MG63 (cell line): ENCODE data around the gene MUSK. TPM values are rescaled to one million over a fixed set of nuclear protein-coding genes. Genes with fewer than 3 reads are reported as not detected.
"Not testable (repeated sequence)": the region's sequence is repeated elsewhere in the genome, so short reads cannot be mapped to it uniquely, and the experiment has no call there.

Experiments used
- DNase-seq: peaks from one replicate; pipeline ENCODE4 v3.0.0-alpha.2; 2020
- H3K27me3 ChIP-seq: fragments of 250-450 bp; sonication (Bioruptor Pico); 2 replicates; pipeline ENCODE4 v1.5.1; 2020; ENCODE audit warnings: mild to moderate bottlenecking, moderate library complexity
- H3K36me3 ChIP-seq: fragments of 250-450 bp; sonication (Bioruptor Pico); 2 replicates; pipeline ENCODE4 v1.5.1; 2020; ENCODE audit warnings: mild to moderate bottlenecking, moderate library complexity
- H3K4me3 ChIP-seq: fragments of 250-450 bp; sonication (Bioruptor Pico); 2 replicates; pipeline ENCODE4 v1.5.1; 2020; ENCODE audit warnings: mild to moderate bottlenecking, moderate library complexity
- H3K9me3 ChIP-seq: fragments of 250-450 bp; sonication (Bioruptor Pico); 2 replicates; pipeline ENCODE4 v1.5.1; 2020; ENCODE audit warnings: mild to moderate bottlenecking, moderate library complexity
- total RNA-seq: library from RNA; depleted of rRNA; stranded (reverse); fragments of >200 nt; shearing (Covaris generic); gene quantifications from 2 replicates; pipeline ENCODE4 v1.2.3, GENCODE V29; 2014; ENCODE audit warnings: low replicate concordance

MUSK gene
- total RNA-seq, 1 experiment from 2014 or later, result 1.9 TPM

DNA sequence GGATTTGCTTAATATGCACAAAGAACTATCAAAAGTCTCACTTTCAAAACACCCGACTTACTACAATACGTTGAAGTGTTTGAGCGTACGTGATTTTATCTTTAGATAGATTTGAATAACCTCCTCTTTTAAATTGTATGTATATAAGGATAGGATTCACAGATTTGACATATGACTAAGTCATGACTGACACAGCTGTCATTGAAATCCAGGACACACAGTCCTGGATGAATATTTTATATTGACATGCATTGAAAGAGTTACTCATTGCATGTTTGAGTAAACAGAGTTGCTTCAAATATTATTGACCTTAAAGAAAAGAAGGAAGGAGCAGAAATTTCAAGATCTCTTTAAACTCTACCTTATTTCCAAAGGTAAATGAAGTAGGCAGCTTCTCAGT lies 3.3 kb downstream of the MUSK start:
- H3K9me3 ChIP-seq, result no peaks in the 10 kb centered on the region
- DNase-seq, result no peak
- no peaks in the 10 kb centered on the region for H3K27me3 ChIP-seq
- no peaks in the 10 kb centered on the region; the same call in 1 of the 2 replicates for H3K36me3 ChIP-seq
- H3K4me3 ChIP-seq, result no peak overlapping the region

DNA sequence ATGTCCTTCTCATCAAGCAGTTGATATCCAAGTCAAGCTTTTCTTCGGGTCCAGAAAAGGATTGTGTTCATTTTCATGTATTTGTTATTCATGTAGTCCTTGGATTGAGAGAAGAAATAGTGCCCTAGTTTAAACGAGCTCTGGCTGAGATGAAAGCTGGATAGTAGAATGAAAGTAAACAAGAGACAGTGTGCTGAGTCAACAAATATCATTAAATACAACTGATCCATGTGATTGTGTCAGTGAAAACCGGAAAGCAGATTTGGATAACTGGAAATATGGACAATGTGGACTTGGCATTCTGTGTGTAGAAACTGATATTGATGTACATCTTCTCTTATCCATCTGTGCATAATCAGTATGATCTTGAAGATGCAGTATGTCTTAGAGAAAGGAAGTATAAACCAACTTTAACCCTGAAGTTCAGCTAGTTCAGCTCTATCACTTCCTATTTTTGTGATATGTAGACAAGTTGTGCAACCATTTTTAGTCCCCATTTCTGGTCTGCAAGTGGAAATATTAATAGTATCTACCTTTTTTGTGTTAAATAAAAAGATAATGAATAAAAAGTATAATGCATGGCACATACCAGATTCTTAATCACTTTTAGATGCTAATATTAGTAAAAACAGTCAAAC lies 4.4 kb downstream of the MUSK start:
- DNase-seq, result no peak
- H3K9me3 ChIP-seq, result no peaks in the 10 kb centered on the region
- H3K4me3 ChIP-seq, result no peak overlapping the region
- no peaks in the 10 kb centered on the region; the same call in 1 of the 2 replicates for H3K36me3 ChIP-seq
- H3K27me3 ChIP-seq, result no peaks in the 10 kb centered on the region

DNA sequence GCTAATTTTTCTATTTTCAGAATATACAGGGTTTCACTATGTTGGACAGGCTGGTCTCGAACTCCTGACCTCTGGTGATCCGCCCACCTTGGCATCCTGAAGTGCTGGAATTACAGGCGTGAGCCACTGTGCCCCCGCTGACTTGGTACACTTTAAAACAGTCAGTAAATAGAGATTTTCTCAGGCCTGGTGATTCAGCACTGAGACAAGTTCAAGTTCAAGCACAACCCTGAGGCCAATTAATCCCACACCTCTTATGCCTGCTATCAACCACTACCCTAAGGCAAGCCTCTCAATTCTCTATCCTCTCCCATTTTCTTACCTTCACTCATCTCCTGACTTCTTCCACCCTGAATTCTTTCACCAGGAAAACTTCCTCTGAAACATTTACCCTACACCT lies 18.9 kb downstream of the MUSK start:
- no peaks in the 10 kb centered on the region for H3K27me3 ChIP-seq
- H3K4me3 ChIP-seq, result no peak overlapping the region

DNA sequence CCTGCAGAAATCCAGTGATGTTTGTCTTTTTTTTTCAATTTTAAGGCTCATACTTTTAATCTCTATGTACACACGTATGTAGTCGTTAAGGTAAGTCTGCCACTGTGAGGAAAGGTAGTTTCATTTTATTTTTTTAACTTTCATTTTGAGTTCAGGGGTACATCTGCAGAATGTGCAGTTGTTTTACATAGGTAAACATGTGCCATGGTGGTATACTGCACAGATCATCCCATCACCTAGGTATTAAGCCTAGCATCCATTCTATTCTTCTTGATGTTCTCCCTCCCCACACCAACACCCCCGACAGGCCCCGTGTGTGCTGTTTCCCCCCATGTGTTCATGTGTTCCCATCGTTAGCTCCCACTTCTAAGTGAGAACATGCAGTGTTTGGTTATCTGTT lies 19.7 kb downstream of the MUSK start:
- H3K36me3 ChIP-seq, result peaks cover 34% of the 10 kb centered on the region
- DNase-seq, result no peak
- H3K9me3 ChIP-seq, result peaks cover 6% of the 10 kb centered on the region; the same call in 1 of the 2 replicates
- no peak overlapping the region for H3K4me3 ChIP-seq
- H3K27me3 ChIP-seq, result no peaks in the 10 kb centered on the region

More for the DNA sequence above, 18.9 kb downstream of the MUSK start:
- Histone ChIP-seq H3K36me3 (peaks cover 26% of the 10 kb centered on the region), H3K9me3 (peaks cover 3% of the 10 kb centered on the region; the same call in 1 of the 2 replicates)
- DNase-seq, result no peak

DNA sequence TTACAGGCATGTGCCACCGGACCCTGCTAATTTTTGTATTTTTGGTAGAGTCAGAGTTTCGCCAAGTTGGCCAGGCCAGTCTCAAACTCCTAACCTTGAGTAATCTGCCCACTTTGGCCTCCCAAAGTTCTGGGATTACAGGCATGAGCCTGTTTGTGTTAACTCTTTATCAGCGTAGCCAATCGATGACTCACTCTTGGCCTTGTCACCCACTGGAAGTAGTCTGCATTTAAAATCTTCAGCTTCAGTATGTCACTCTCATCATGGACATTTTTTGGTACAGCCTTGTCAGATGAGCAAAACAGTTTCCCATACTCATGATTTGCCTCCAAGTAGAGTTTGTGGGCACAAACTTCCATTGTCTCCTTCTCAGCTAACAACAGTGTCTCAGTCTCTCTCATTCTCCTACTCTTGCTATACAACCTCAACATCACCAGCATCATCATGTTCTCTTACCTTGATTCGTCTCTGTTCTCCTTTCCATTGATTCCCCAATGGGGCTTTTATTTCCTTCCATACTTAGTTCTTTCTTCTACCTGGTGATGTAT lies 22.5 kb downstream of the MUSK start:
- peak; percentile 55 for DNase-seq
- Histone ChIP-seq H3K36me3 (peaks cover 40% of the 10 kb centered on the region), H3K4me3 (no peak overlapping the region), H3K27me3 (no peaks in the 10 kb centered on the region), H3K9me3 (peaks cover 5% of the 10 kb centered on the region; the same call in 1 of the 2 replicates)

DNA sequence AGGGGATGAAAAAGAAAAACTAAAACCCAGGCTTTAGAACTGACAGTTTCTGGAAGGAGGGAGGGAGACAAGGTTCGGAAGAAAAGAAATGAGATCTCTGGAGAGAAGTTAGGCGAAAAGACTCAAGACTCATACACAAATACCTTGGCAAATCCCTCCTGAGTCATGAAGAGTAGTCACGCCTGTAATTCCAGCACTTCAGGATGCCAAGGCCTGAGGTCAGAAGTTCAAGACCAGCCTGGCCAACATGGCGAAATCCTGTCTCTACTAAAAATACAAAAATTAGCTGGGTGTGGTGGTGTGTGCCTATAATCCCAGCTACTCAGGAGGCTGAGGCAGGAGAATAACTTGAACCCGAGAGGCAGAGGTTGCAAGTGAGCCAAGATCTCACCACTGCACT lies 27.3 kb downstream of the MUSK start:
- H3K9me3 ChIP-seq, H3K27me3 ChIP-seq, H3K4me3 ChIP-seq: not testable (repeated sequence)
- peak; percentile 83 for DNase-seq
- H3K36me3 ChIP-seq, result peaks cover 38% of the 10 kb centered on the region

DNA sequence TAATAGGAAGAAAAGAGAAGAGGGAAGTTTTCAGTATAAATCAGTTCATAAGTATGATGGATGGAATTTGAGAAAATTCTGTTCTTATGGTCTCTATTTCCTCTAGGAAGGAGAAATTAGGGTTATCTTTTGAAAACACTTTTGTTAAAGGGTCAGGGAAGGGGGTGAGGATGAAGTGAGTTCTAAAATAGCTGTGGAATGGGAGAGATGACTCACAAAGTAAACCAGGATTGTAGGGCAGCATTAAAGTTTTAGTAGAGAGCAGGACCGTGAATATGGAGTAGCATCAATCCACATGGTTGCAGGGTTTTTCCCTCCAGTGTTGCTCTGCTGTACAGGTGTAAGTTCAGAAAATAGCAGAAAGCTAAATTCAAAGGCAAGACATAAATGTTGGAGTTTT lies 32.4 kb downstream of the MUSK start:
- H3K4me3 ChIP-seq, result no peak overlapping the region
- no peak for DNase-seq
- peaks cover 35% of the 10 kb centered on the region for H3K36me3 ChIP-seq
- H3K9me3 ChIP-seq, result peaks cover 8% of the 10 kb centered on the region
- H3K27me3 ChIP-seq, result no peaks in the 10 kb centered on the region

DNA sequence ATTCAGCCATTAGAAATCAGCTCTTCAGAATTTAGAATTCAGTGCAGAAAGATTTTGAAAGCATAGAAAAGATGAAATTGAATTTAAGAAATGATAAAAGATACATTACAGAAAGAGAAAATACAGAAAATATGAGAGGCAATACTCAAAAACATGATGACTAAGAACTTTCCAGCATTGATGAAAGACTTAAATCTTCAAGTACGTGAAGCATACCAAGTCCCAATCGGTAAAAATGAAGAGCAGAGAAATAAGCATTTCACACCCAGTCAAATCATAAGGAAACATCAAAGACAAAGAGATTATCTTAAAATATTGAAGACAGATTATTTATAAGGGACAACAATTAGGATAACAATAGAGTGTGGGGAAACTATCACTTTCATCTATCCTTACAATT lies 35.1 kb downstream of the MUSK start:
- Histone ChIP-seq H3K4me3 (no peak overlapping the region), H3K36me3 (peaks cover 26% of the 10 kb centered on the region), H3K9me3 (peaks cover 8% of the 10 kb centered on the region), H3K27me3 (no peaks in the 10 kb centered on the region)
- no peak for DNase-seq

DNA sequence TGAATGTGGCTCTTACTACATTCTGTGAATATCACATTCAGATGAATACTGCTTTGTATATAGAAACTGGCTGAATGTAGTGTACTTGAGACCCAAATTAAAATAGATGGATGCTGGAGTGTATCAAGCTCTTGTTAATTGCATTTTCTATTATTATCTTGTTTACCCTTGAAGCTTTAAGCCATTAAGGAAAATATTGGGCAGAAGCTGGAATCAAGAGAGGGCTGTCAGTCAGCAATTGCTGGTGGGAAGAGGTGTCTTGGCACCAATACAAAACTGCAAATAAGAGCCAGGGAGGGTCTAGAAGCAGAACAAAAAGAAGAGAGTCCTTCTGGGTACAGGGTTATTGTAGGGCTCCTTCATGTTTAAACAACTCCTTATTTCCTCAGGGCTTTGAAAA lies 38.8 kb downstream of the MUSK start:
- peaks cover 24% of the 10 kb centered on the region for H3K36me3 ChIP-seq
- H3K27me3 ChIP-seq, result no peaks in the 10 kb centered on the region
- H3K4me3 ChIP-seq, result no peak overlapping the region
- peaks cover 8% of the 10 kb centered on the region for H3K9me3 ChIP-seq
- DNase-seq, result no peak

DNA sequence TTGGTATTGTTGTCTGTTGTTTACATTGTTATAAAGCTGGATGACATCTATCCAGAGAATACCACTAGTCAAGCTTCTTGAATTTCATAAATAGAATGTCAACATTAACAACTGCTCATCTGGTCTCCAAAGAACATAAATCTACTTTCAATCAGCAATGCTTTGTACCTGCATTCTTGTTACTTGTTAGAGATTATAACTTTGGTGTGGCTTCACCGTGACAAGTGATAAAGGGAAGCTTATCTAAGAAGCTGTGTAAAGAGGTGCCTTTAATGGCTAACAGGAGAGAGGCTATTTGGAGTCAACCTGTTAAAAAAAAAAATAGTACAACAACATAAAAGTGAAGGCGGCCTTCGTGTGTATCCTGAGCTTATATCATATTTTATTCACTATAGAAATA lies 41.8 kb downstream of the MUSK start:
- H3K9me3 ChIP-seq, result no peaks in the 10 kb centered on the region; the same call in 1 of the 2 replicates
- DNase-seq, result no peak
- H3K36me3 ChIP-seq, result peaks cover 10% of the 10 kb centered on the region; the same call in 1 of the 2 replicates
- no peaks in the 10 kb centered on the region for H3K27me3 ChIP-seq
- H3K4me3 ChIP-seq, result no peak overlapping the region

DNA sequence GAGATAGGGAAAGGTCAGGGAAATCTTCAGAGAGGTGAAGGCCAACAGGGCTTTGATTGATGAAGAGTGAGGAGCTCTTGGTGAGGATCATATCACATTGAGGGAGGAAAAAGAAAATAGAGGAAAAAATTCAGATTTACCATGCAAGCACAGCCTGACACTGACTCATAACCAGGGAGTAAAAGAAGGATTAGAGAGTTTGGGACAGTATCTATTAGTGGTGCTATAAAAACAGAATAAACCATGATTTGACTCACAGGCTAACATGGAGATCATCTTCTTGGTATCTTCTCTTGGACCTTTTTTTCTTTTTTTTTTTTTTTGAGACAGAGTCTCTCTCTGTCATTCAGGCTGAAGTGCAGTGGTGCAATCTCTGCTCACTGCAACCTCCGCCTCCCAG lies 44.4 kb downstream of the MUSK start:
- no peak overlapping the region for H3K4me3 ChIP-seq
- H3K27me3 ChIP-seq, result no peaks in the 10 kb centered on the region
- H3K36me3 ChIP-seq, result peaks cover 15% of the 10 kb centered on the region
- H3K9me3 ChIP-seq, result peaks cover 1% of the 10 kb centered on the region
- peak; percentile 49 for DNase-seq

DNA sequence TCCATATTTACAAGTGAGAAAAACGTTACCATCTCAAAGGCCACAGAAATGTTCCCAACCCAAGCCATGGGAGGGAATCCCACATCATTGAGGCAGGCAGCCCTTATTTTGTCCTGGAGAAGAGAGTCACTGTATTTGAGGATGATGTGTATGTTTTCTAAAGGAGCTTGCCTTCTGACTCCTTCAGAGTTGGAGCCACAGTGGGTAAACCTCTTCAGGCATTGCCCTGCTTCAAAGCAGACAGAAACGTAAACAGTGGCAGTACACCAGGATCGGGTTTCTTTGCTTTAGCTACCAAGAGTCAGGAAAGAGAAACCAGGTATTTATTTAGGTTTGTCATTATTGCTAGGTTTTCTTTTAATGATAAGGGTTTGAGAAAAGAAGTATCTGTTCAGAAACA lies 45.7 kb downstream of the MUSK start:
- Histone ChIP-seq H3K27me3 (no peaks in the 10 kb centered on the region), H3K4me3 (no peak overlapping the region), H3K36me3 (peaks cover 20% of the 10 kb centered on the region), H3K9me3 (peaks cover 15% of the 10 kb centered on the region)
- DNase-seq, result peak; percentile 19

DNA sequence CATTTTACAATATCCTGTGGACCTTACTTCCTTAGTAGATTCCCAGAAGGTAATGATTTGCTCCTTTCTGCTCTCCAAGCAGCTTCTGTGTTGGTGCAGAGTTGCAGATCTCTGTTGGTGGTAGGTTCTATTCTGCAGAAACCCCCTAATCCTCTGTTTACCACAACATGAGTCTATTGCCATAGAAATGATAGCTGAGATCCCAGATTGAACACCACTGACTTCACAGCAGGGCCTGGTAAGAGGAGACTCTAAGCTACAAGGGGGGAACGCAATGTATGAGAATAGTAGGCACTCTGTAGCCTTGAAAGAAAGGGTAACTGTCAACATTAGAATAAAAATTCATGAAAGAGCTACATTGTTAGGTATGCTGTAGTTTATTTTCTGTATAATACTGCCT lies 59.5 kb downstream of the MUSK start:
- DNase-seq, result no peak
- no peak overlapping the region for H3K4me3 ChIP-seq
- peaks cover 12% of the 10 kb centered on the region for H3K36me3 ChIP-seq
- no peaks in the 10 kb centered on the region for H3K27me3 ChIP-seq
- H3K9me3 ChIP-seq, result peaks cover 5% of the 10 kb centered on the region

DNA sequence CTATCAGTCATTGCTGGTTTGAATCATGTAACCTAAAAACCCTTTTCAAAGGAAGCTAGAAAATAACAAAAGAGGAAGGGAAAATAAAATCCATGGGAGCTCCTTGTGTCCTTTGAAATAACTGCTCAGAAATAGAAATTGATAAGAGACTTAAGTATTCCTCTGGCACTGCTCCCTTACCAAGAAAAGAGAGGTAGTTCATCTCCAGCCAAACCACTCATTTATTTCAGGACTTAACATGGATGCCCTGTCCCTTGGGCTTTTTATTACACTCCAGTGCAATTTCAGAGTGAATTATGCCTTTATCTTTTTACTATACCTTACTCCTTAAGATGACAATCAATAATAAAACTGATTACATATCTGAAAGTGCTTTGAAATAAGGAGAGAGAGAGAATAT lies 61.0 kb downstream of the MUSK start:
- DNase-seq, result no peak
- Histone ChIP-seq H3K9me3 (peaks cover 5% of the 10 kb centered on the region), H3K27me3 (no peaks in the 10 kb centered on the region), H3K36me3 (peaks cover 12% of the 10 kb centered on the region), H3K4me3 (no peak overlapping the region)

DNA sequence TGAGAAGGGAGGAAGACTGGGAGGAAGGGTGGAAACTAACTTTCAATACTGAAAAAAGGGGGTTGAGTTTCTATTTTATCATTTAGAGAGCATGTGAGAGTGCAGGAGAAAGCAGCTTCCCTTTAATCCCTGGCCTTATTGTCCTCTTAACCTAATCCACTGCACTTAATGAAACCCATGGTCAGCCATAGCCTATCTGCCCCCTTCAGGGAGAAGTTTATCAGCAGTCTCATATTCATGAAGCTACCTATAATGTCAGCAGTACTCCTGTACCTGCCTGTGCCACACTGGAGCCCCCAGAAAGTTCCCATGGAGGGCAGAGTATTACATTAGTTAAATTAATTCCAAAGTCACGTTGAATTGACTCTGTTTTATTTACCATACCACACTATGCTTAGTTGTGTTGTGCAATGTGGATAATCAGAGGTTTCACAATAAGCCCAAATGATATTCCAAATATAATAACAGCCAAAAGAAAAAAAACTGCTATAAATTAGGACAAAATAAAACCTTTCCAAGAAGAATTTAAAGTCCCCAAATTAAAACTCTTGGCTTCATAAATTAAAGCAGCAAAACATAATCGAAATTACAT lies 62.9 kb downstream of the MUSK start:
- peaks cover 19% of the 10 kb centered on the region for H3K36me3 ChIP-seq
- no peak overlapping the region for H3K4me3 ChIP-seq
- H3K9me3 ChIP-seq, result peaks cover 16% of the 10 kb centered on the region
- DNase-seq, result no peak
- no peaks in the 10 kb centered on the region for H3K27me3 ChIP-seq

DNA sequence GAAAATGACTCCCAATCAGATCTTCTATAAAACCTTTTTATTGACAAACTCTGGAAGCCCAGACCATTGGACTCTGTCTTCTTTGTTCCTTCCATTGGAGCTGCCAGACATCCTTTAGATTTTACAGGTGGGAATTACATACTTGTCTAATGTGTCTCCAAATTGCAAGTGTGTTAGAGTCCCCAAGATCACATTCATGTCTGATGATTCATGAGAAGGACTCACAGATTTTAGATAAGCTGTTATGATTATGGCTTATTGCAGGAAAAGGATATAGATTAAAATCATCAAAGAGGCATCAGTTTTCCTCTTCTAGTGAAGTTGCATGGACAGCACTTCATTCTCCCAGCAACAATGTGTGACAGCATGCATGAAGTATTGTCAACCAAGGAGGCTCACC lies 70.4 kb downstream of the MUSK start:
- H3K9me3 ChIP-seq, result peaks cover 15% of the 10 kb centered on the region
- no peaks in the 10 kb centered on the region for H3K27me3 ChIP-seq
- H3K4me3 ChIP-seq, result no peak overlapping the region
- no peak for DNase-seq
- H3K36me3 ChIP-seq, result peaks cover 37% of the 10 kb centered on the region

DNA sequence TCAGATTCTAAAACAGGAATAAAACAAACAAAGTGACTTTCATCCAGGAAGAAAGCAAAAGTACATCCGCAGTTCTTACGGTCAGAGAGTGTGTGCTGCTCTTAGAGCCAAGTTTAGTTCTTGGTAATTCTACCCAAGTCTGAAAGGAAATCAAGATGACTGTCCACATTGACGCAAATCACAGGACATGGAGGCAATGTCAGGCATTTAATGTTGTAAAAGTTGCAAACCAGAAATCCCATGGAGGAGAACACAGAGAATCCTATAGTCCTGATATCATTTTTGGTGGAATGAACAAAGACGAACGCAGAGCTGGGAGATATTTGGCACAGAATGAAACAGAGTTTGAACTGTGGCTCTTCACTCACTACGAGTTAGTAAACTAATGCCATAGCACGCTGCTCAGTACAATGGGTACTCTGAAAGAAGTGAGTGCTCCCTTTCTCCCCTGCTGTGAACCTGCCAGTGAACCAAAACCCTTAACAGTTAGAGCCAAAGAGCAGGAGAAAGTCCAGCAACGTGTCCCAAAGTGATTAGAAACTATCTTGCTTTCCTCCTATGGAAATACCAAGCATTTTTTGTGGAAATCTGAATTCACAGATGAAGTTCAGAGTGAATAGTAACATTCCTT lies 74.3 kb downstream of the MUSK start:
- Histone ChIP-seq H3K4me3 (no peak overlapping the region), H3K9me3 (no peaks in the 10 kb centered on the region), H3K36me3 (peaks cover 26% of the 10 kb centered on the region), H3K27me3 (no peaks in the 10 kb centered on the region)
- peak; percentile 90 for DNase-seq
